Right forelimb (tissue), 1 donor: Measurements from ENCODE around the gene BTBD16.

Source experiments
- DNase-seq: peaks from one replicate; pipeline ENCODE4 v3.0.0-alpha.2; 2018

The BTBD16 gene

GRCh38 chr10:122323941-122324675 lies 53.0 kb downstream of the BTBD16 start:
- no peak for DNase-seq

DNA sequence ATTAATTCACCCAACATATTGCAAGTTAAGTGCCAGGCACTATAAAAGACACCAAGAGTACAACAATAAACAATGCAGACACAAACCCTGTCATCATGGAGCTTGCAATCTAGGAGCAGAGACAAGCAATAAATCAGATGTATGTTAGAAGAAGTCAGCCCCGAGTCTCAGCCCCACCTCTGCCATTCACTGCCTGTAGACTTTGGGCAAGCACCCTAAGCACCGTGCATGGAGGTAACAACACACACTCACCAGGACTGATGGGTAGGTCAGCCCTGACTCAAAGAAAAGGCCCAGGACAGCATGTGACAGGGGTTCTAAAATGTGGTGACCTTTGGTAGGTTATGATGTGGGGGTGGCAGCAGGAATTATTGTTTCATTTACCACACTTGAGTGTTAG lies 54.1 kb downstream of the BTBD16 start:
- DNase-seq = no peak

GRCh38 chr10:122326385-122326784 lies 55.3 kb downstream of the BTBD16 start:
- no peak for DNase-seq

- no peak for DNase-seq
Measured at GRCh38 chr10:122326806-122327205, 55.7 kb downstream of the BTBD16 start.

GRCh38 chr10:122327237-122328206 lies 56.4 kb downstream of the BTBD16 start:
- DNase-seq = no peak

DNA sequence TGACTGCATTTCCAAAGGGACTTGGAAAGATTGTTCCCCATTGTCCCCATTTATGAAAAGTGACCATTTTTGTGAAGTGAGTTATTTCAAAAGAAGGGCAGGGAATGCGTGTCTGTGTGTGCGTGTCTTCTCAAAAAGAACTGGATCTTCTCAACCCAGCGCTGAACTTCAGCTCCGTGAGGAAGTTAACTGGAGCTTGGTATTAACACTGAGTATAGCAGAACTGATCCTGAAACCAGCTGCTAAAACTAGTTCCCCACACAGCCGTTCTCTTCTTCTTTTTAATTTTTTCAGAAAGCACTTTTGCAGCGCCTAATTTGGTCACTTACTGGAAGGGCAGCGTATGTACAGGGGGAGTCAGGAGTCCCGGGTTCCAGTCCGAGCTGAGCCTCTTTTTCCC lies 57.6 kb downstream of the BTBD16 start:
- no peak for DNase-seq

DNA sequence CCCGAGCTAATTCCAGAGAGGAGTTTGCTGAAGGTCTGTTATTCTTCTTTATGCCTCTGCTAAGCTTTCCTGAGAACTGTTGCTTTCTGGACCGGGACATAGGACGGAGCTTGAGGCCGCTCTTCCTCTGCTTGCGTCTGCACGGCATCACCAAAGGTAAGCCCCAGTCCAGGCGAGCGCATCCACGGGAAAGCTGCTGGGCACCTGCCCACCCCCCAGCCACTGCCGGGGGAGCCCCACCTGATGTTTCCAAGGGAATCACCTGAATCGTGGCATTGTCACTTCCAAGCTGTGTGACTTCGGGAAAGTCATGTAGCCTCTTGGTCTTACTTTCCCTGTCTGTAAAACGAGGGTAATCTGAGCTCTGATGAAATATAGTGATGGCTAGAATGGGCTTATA lies 58.3 kb downstream of the BTBD16 start:
- DNase-seq = no peak

DNA sequence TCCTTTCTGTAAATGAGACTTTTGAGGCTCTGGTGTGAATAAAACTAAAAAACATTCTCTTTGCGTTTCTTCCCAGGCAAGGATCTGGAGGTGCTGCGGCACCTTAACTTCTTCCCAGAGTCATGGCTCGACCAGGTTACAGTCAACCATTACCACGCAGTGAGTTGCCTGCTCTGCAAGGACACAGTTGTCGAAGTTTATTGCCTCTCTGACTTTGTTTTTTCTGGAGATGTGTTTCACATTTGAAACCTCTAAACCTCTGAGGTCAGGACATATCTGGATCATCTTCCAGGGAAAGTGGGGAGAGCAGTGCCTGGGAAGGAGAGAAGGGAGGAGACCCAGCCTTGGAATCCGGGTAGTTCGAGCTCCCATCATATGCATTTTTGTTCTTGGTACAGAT lies 60.0 kb downstream of the BTBD16 start:
- DNase-seq = no peak

- no peak for DNase-seq
Measured at GRCh38 chr10:122331615-122332446, 60.7 kb downstream of the BTBD16 start.

DNA sequence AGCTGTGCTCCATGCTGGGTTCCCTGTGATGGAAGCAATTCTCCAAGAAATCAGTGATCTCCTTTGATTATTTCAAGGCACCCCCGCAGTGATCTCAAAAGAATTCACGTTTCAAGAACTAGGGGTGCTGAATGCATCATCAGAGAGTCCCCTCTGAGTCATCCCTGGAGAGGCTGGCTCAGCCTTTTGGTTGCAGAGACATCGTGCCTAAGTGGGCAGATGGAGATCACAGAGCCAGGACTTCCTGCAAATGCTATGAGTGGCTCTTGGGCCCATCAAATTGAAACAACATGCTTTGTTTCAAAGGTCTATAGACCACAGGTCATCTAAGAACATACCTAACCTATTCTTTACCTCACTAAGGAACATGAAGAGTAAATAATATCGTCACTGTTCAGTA lies 61.9 kb downstream of the BTBD16 start:
- DNase-seq = no peak

DNA sequence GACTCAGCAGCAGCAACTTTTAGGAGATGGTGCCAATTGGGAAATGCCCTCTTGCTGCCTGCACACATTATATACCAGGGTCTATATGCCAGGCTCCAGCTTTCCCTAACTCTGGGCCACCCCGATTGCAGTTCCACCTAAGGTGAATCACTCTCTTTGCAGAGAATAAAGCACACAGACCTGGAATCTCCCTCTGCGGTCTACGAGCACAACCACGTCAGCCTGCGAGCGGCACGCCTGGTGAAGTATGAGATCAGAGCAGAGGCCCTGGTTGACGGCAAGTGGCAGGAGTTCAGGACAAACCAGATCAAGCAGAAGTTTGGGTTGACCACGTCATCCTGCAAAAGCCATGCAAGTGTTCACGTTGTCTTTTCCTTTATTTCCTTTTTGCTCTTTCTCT lies 65.2 kb downstream of the BTBD16 start:
- DNase-seq = no peak

DNA sequence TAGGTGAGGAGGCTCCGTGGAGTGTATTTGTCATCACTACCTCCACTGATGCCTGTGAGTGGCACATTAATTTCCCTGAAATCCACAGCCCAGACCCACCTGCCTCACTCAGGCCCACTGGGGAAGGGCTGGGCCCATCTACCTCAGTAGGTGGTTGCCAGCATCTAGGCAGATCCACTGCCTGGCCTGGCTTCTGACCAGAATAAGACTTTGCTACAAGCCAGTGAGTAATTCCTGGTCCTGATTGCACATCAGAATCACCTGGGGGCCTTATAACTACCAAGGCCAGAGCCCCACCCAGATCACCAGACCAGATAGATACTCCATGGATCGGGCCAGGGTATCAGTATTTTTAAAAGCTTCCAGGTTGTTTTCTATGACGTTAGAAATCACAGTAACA lies 65.9 kb downstream of the BTBD16 start:
- DNase-seq = no peak

DNA sequence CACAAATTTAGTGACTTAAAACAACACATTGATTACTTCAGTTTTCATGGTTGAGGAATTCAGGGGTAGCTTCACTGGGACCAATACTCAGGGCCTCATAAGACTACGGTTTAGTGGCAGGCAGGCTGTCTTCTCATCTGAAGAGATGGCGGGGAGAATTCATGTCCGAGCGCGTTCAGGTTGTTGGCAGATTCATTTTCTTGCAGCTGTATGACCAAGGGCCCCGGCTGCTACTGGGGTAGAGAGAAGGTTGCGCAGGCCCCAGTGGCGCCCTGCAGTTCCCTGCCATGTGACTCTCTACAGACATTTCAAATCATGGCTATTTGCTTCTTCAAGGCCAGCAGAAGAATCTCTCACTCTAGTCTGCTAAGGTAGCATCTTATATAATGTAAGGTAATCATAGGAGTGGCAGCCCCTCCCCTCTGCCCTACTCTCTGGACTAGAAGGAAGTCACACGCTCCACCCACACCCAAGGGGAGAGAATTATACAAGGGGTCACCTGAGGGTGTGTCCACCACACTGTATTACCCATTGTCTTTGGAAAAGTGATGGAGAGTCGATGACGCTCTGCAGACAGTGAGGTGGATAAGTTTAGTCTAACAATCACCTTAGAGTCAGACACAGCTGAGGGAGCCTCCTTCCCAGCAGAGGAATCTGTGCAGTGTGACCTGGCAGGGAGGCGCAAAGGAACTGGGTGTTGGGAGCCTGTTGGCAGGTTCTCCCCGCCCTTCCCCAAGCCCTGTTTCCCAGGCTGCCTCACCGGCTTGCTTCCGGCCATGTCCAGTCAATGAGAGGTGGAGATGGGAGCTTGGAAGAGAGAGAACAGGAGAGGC lies 67.7 kb downstream of the BTBD16 start:
- no peak for DNase-seq

DNA sequence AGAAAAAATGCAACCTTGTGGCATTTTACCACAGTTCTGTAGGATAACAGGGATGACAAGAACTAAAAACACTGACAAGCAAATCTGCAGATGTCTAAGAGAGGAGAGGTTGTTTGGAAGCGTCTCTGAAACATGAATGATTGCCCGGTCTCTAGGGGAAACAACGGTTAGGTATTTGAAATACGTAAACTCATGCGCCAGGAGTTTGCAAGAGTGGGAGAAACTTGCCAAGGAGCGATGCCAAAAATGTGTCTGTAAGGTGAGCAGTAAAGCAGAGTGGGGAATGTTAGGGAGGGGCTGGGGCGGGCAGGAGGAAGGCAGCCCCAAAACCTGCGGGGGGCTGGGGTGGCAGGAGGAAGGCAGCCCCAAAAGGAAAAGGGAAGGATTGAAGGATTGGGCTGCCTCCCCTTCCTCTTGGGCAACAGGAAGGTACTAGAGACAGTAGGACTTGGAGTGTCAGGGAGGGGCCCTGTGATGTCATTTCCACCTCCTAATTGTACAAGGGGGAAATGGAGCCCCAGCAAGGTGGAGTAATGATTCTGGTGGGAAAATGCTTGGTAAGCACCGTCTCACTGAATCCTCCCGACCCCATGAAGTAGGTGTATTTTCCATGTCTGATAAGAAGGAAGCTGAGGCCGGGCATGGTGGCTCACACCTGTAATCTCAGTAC lies 70.2 kb downstream of the BTBD16 start:
- DNase-seq = no peak

DNA sequence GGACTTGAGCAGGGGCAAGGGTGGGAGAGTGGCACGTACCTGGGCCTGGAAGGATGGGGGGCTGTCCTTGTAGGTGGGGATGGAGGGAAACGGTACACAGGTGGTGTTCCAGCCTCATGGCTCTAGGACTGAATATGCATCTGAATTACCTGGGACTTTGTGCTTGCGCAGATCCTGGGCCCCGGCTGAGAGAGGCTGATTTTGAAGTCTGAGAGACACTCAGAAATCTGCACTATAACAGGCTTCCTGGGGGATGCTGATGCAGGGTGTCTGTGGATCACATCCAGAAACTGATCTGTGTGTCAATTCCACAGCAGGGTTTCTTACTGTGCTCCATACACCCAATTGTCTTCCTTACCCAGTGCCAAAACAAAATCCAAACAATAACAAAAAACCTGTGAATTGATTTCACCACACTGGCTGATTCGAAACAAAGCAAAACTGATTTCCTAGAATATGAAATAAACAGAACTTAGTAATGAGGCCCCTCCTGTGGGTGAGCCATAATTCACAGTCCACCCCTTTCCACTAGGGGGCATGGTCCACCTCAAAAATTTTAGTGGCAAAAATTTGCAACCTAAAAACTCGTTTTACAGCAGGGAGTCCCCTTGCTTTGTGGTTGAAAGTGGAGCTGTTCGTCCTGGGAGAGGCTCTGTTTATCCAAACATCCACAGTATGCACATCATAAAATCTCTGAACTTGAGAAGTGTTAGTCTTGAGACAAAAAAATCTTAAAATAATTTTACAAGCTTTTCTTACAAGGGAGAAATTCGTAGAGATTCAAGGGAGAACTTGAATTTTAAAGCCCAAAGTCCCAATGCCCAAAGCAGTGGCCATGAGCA lies 71.4 kb downstream of the BTBD16 start:
- DNase-seq = peak; percentile 61

DNA sequence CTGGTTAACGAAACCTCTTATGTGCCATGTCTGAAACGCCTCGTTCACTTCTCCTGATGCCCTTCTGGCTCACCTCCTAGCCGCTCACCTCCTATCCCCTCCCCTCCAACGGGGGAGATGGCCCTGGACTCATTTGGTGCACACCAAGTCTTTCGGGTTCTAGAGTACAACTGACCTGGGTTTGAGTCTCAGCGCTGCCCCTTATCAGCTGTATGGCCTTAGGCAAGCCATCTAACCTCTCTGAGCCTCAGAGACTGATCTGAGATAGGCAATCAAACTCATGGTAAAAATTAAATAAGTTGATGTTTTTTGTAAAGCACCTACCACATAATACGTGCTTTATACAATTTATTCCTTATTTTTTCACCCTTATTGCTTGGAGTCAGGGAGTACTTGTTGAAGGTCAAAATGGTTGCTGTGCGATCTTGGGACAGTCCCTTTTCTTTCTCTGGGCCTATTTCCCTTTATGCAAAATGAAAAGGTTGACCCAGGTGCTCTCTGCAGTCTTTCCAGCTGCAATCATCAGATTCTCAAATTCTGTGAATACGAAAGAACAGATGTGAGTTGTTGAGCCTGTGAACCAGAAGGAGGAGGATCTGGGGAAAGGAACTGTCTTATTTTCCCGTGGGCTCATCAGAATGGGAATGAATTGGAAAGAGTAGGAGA lies 72.2 kb downstream of the BTBD16 start:
- DNase-seq = no peak

GRCh38 chr10:122343936-122344335 lies 72.8 kb downstream of the BTBD16 start:
- no peak for DNase-seq

- DNase-seq = no peak
Measured at GRCh38 chr10:122344741-122345258, 73.7 kb downstream of the BTBD16 start.

- no peak for DNase-seq
Measured at GRCh38 chr10:122346326-122346950, 75.3 kb downstream of the BTBD16 start.
